IMR-90 (cell line): ENCODE results near the gene ITGA6. TPM values are rescaled to one million over a fixed set of nuclear protein-coding genes. Genes with fewer than 3 reads are reported as not detected.

Experiments
- ATAC-seq: fragments of 200-7000 bp; cut with Tn5 transposase; 2 replicates; pipeline ENCODE4 v1.9.1; 2020; ENCODE audit warnings: low read depth, mild to moderate bottlenecking, moderate library complexity
- BruUV-seq: library from RNA; stranded (reverse); fragments of 400-500 nt; replicated peaks from 2 replicates; lab custom pipeline; 2021; lab: Mats Ljungman, UMichigan
- CTCF ChIA-PET: fragments of 300-600 bp; formaldehyde crosslinking; extraction: SDS; loops from one replicate; lab custom pipeline; 2021; ENCODE audit warnings: antibody characterized with exemption; lab: Yijun Ruan, JAX
- POLR2A ChIA-PET: fragments of 300-600 bp; sonication (Branson Sonifier 250); formaldehyde crosslinking; loops from one replicate; lab custom pipeline; 2022; ENCODE audit warnings: antibody characterized with exemption; ENCODE audit not compliant: unreplicated experiment; lab: Charles Lee
- DNase-seq: peaks from one replicate; pipeline ENCODE4 v3.0.0; 2013
- H2AFZ ChIP-seq: replicated peaks from 2 replicates; pipeline ENCODE3; 2013; ENCODE audit warnings: low read length, mild to moderate bottlenecking; ENCODE audit not compliant: poor library complexity
- H2AK5ac ChIP-seq: 2 replicates; pipeline ENCODE4 v1.6.1; 2013; ENCODE audit warnings: low read depth, low read length, inconsistent platforms
- H2AK9ac ChIP-seq: replicated peaks from 2 replicates; pipeline ENCODE3; 2013; ENCODE audit warnings: mild to moderate bottlenecking, low read depth, low read length, moderate library complexity; ENCODE audit not compliant: poor library complexity
- H2BK120ac ChIP-seq: 2 replicates; pipeline ENCODE4 v1.6.1; 2013; ENCODE audit warnings: low read depth, low read length, inconsistent platforms
- H2BK15ac ChIP-seq: 3 replicates; pipeline ENCODE4 v1.6.1; 2013; ENCODE audit warnings: low read depth, low read length, inconsistent platforms
- H2BK20ac ChIP-seq: 2 replicates; pipeline ENCODE4 v1.6.1; 2013; ENCODE audit warnings: low read depth, mild to moderate bottlenecking, inconsistent platforms, low read length, moderate library complexity
- H2BK5ac ChIP-seq: 2 replicates; pipeline ENCODE4 v1.6.1; 2013; ENCODE audit warnings: mild to moderate bottlenecking, low read depth, low read length, inconsistent platforms; ENCODE audit not compliant: poor library complexity, severe bottlenecking
- H3K14ac ChIP-seq: replicated peaks from 2 replicates; pipeline ENCODE4 v1.6.1; 2013; ENCODE audit warnings: low read depth, low read length, inconsistent platforms
- H3K18ac ChIP-seq: 2 replicates; pipeline ENCODE4 v1.6.1; 2013; ENCODE audit warnings: low read depth, low read length, control low read depth
- H3K23ac ChIP-seq: 2 replicates; pipeline ENCODE4 v1.6.1; 2013; ENCODE audit warnings: low read depth, low read length, inconsistent platforms
- H3K27ac ChIP-seq: 2 replicates; pipeline ENCODE4 v1.5.1; 2013; ENCODE audit warnings: mild to moderate bottlenecking, control low read depth, low read length; ENCODE audit not compliant: insufficient read depth
- H3K27me3 ChIP-seq: 2 replicates; pipeline ENCODE4 v1.6.1; 2013; ENCODE audit warnings: low read length; ENCODE audit not compliant: control insufficient read depth, insufficient read depth
- H3K36me3 ChIP-seq: 2 replicates; pipeline ENCODE4 v1.6.1; 2013; ENCODE audit warnings: low read length, mixed read lengths; ENCODE audit not compliant: control insufficient read depth, insufficient read depth
- H3K4ac ChIP-seq: 2 replicates; pipeline ENCODE4 v1.6.1; 2013; ENCODE audit warnings: low read depth, low read length, inconsistent platforms
- H3K4me1 ChIP-seq: 2 replicates; pipeline ENCODE4 v1.6.1; 2013; ENCODE audit warnings: low read length, mixed read lengths; ENCODE audit not compliant: control insufficient read depth, insufficient read depth
- H3K4me2 ChIP-seq: 2 replicates; pipeline ENCODE4 v1.6.1; 2013; ENCODE audit warnings: low read depth, mild to moderate bottlenecking, control low read depth, low read length, moderate library complexity
- H3K4me3 ChIP-seq: 2 replicates; pipeline ENCODE4 v1.5.1; 2013; ENCODE audit warnings: low read depth, mild to moderate bottlenecking, control low read depth, low read length, moderate library complexity; ENCODE audit not compliant: insufficient read depth
- H3K56ac ChIP-seq: 2 replicates; pipeline ENCODE4 v1.6.1; 2013; ENCODE audit warnings: low read length, inconsistent platforms; ENCODE audit not compliant: insufficient read depth; ENCODE audit errors: extremely low read depth
- H3K79me1 ChIP-seq, 2 experiments: 2 replicates each; pipeline ENCODE4 v1.6.1; 2013; ENCODE audit warnings: low read length in 2 of 2, inconsistent platforms in 1 of 2, low read depth in 1 of 2
- H3K9ac ChIP-seq: 2 replicates; pipeline ENCODE4 v1.6.1; 2013; ENCODE audit warnings: low read depth, low read length, control low read depth
- H3K9me1 ChIP-seq: 2 replicates; pipeline ENCODE4 v1.6.1; 2013; ENCODE audit warnings: low read length, inconsistent platforms; ENCODE audit not compliant: insufficient read depth
- H3K9me3 ChIP-seq: 2 replicates; pipeline ENCODE4 v1.6.1; 2013; ENCODE audit warnings: low read length; ENCODE audit not compliant: control insufficient read depth, insufficient read depth
- H4K20me1 ChIP-seq: 2 replicates; pipeline ENCODE4 v1.6.1; 2013; ENCODE audit warnings: low read length, inconsistent platforms; ENCODE audit not compliant: insufficient read depth
- H4K5ac ChIP-seq: 2 replicates; pipeline ENCODE4 v1.6.1; 2013; ENCODE audit warnings: mild to moderate bottlenecking, low read depth, low read length, control low read depth
- H4K8ac ChIP-seq, 2 experiments: 2 replicates each; pipeline ENCODE4 v1.6.1; 2013; ENCODE audit warnings: low read depth in 2 of 2, low read length in 2 of 2, control low read depth in 1 of 2, inconsistent platforms in 1 of 2
- H4K91ac ChIP-seq: 2 replicates; pipeline ENCODE4 v1.6.1; 2013; ENCODE audit warnings: low read depth, low read length, inconsistent platforms; ENCODE audit not compliant: insufficient read depth
- BHLHE40 ChIP-seq: fragments of 150-350 bp; IDR thresholded peaks from 2 replicates; pipeline ENCODE4 v1.6.1; 2016; ENCODE audit warnings: mild to moderate bottlenecking, low read depth, low read length
- CEBPB ChIP-seq: IDR thresholded peaks from 2 replicates; pipeline ENCODE4 v1.6.1; 2012; ENCODE audit warnings: low read depth, low read length, improper control_type of control experiment
- CTCF ChIP-seq: conservative IDR thresholded peaks from 2 replicates; pipeline ENCODE4 v1.5.1; 2012; ENCODE audit warnings: mild to moderate bottlenecking, low read depth, low read length, improper control_type of control experiment
- ELK1 ChIP-seq: fragments of 150-350 bp; IDR thresholded peaks from 2 replicates; pipeline ENCODE4 v1.6.1; 2016; ENCODE audit warnings: low read depth, mild to moderate bottlenecking, low read length, moderate library complexity, borderline replicate concordance
- FOS ChIP-seq: fragments of 150-350 bp; IDR thresholded peaks from 2 replicates; pipeline ENCODE4 v1.6.1; 2016; ENCODE audit warnings: low read depth, low read length
- MAFK ChIP-seq: IDR thresholded peaks from 2 replicates; pipeline ENCODE4 v1.6.1; 2012; ENCODE audit warnings: low read depth, low read length, improper control_type of control experiment
- MXI1 ChIP-seq: IDR thresholded peaks from 2 replicates; pipeline ENCODE4 v1.6.1; 2012; ENCODE audit warnings: low read depth, mild to moderate bottlenecking, low read length, moderate library complexity, borderline replicate concordance
- POLR2A ChIP-seq: IDR thresholded peaks from 2 replicates; pipeline ENCODE4 v1.6.1; 2012; ENCODE audit warnings: mild to moderate bottlenecking, low read depth, low read length
- RAD21 ChIP-seq: IDR thresholded peaks from 2 replicates; pipeline ENCODE4 v1.6.1; 2012; ENCODE audit warnings: low read length, improper control_type of control experiment
- RCOR1 ChIP-seq: IDR thresholded peaks from 2 replicates; pipeline ENCODE4 v1.6.1; 2012; ENCODE audit warnings: mild to moderate bottlenecking, low read length, improper control_type of control experiment; ENCODE audit not compliant: insufficient replicate concordance
- RFX5 ChIP-seq: IDR thresholded peaks from 2 replicates; pipeline ENCODE4 v1.8.0; 2012; ENCODE audit warnings: low read depth, mild to moderate bottlenecking, low read length, moderate library complexity
- SMC3 ChIP-seq: fragments of 150-350 bp; IDR thresholded peaks from 2 replicates; pipeline ENCODE4 v1.6.1; 2016; ENCODE audit warnings: low read depth, mild to moderate bottlenecking, antibody characterized with exemption, low read length, moderate library complexity
- USF2 ChIP-seq: fragments of 150-350 bp; IDR thresholded peaks from 2 replicates; pipeline ENCODE4 v1.6.1; 2017; ENCODE audit warnings: mild to moderate bottlenecking, antibody characterized with exemption, low read length, low read depth
- WGBS, 2 experiments: methylation state at CpG; one replicate each; pipeline versions ENCODE4 v1.1.5 to v1.1.7; 2013; ENCODE audit warnings: missing lambda C conversion rate in 2 of 2; ENCODE audit not compliant: insufficient read length in 1 of 2; ENCODE audit errors: extremely low coverage in 2 of 2; 5-methylcytosine and 5-hydroxymethylcytosine counted together
- dilution Hi-C: fragments of 300-500 bp; cut with HindIII; formaldehyde crosslinking; loops from one replicate; pipeline ENCODE4 v1.14.3; 2018; ENCODE audit warnings: low sequenced_read_pairs; ENCODE audit not compliant: unreplicated experiment
- in situ Hi-C: fragments of 300-500 bp; cut with MboI; formaldehyde crosslinking; loops from 3 replicates; pipeline ENCODE4 v1.14.3; 2019; ENCODE audit warnings: low sequenced_read_pairs, inconsistent platforms, mixed read lengths
- intact Hi-C: fragments of 100-400 bp; cut with micrococcal nuclease; formaldehyde crosslinking; loops from 2 replicates; pipeline ENCODE4 v1.10.0; 2022
- polyA plus RNA-seq, 3 experiments: library from polyadenylated mRNA; depleted of rRNA; stranded (reverse); fragments of >200 nt; gene quantifications; 2 replicates each; pipeline ENCODE4 v1.2.3, GENCODE V29; 2012; ENCODE audit warnings: low replicate concordance in 1 of 3
- total RNA-seq: library from RNA; depleted of rRNA; stranded (reverse); fragments of >200 nt; gene quantifications from 2 replicates; pipeline ENCODE4 v1.2.3, GENCODE V29; 2012

The ITGA6 gene
- total and polyA plus RNA-seq, 2 of the 4 experiments (the other 2 are of a cell fraction): 12.5 to 43.9 TPM

GRCh38 chr2:172454404-172455120 lies 27.2 kb downstream of the ITGA6 start:
- H3K4me2 ChIP-seq: no peak overlapping the region
- WGBS, 2 experiments: 82% methylated on average over 4 of the region's 6 CpGs; no CpG with 5 or more reads in 1 of the 2 experiments
- no peak overlapping the region for H2BK120ac ChIP-seq
- H3K23ac ChIP-seq: no peak overlapping the region
- H3K4me1 ChIP-seq: peaks cover 2% of the 10 kb centered on the region
- H2BK15ac ChIP-seq: no peak overlapping the region
- no peak overlapping the region for H2AFZ ChIP-seq
- H2BK20ac ChIP-seq: no peak overlapping the region
- no peak overlapping the region for H4K8ac ChIP-seq
- ChIA-PET CTCF (no interaction called here), POLR2A (no interaction called here)
- H3K79me1 ChIP-seq: peaks cover 32 to 36% of the 10 kb centered on the region in 2 experiments
- H3K4ac ChIP-seq: no peak overlapping the region
- no peak overlapping the region for H3K4me3 ChIP-seq
- dilution Hi-C loops: no loop called here
- intact Hi-C loops: no loop called here
- DNase-seq (no peak), ATAC-seq (no peak)
- H3K36me3 ChIP-seq: no peaks in the 10 kb centered on the region
- no peak overlapping the region for H3K27ac ChIP-seq
- no peaks in the 10 kb centered on the region; the same call in 1 of the 2 replicates for H4K20me1 ChIP-seq
- no peak overlapping the region for H4K5ac ChIP-seq
- H3K9me1 ChIP-seq: peaks cover 7% of the 10 kb centered on the region; the same call in 1 of the 2 replicates
- H3K56ac ChIP-seq: no peak overlapping the region; the same call in 1 of the 2 replicates
- no peak for TF ChIP-seq RAD21
- TF ChIP-seq ELK1: no peak
- no peak for TF ChIP-seq MAFK
- TF ChIP-seq RFX5: no peak
- TF ChIP-seq CTCF: no peak
- no peak for TF ChIP-seq MXI1
- no peak for TF ChIP-seq FOS
- no peak for TF ChIP-seq SMC3
- no peak for TF ChIP-seq BHLHE40
- TF ChIP-seq CEBPB: no peak
- TF ChIP-seq POLR2A: no peak
- no peak for TF ChIP-seq RCOR1
- no peak for TF ChIP-seq USF2
- no peak overlapping the region for H2AK9ac ChIP-seq
- no peak overlapping the region for H4K91ac ChIP-seq
- H3K14ac ChIP-seq: no peak overlapping the region
- H2AK5ac ChIP-seq: no peak overlapping the region
- H3K18ac ChIP-seq: no peak overlapping the region
- no peaks in the 10 kb centered on the region for H3K27me3 ChIP-seq
- no peaks in the 10 kb centered on the region for H3K9me3 ChIP-seq
- no peak overlapping the region for H2BK5ac ChIP-seq
- no peak overlapping the region for H3K9ac ChIP-seq
- in situ Hi-C loops: loop anchor here (25.0 kb wide), 2 partner anchors 642 to 742 kb away; no protein-coding TSS in a partner anchor
- no TSS peak for BruUV-seq
